GM23248 (cell line): Measurements from ENCODE around the gene CHCHD5.

ENCODE experiments used
- EZH2 ChIP-seq: fragments of 200-600 bp; sonication (generic); IDR thresholded peaks from 2 replicates; pipeline ENCODE4 v1.6.1; 2018; ENCODE audit warnings: antibody characterized with exemption, mild to moderate bottlenecking; ENCODE audit not compliant: insufficient read depth, poor library complexity, severe bottlenecking
- EZH2phosphoT487 ChIP-seq: fragments of 200-600 bp; sonication (generic); IDR thresholded peaks from 2 replicates; pipeline ENCODE4 v1.6.1; 2018; ENCODE audit warnings: antibody characterized with exemption, moderate library complexity, mild to moderate bottlenecking, low read depth; ENCODE audit not compliant: insufficient read depth

DNA sequence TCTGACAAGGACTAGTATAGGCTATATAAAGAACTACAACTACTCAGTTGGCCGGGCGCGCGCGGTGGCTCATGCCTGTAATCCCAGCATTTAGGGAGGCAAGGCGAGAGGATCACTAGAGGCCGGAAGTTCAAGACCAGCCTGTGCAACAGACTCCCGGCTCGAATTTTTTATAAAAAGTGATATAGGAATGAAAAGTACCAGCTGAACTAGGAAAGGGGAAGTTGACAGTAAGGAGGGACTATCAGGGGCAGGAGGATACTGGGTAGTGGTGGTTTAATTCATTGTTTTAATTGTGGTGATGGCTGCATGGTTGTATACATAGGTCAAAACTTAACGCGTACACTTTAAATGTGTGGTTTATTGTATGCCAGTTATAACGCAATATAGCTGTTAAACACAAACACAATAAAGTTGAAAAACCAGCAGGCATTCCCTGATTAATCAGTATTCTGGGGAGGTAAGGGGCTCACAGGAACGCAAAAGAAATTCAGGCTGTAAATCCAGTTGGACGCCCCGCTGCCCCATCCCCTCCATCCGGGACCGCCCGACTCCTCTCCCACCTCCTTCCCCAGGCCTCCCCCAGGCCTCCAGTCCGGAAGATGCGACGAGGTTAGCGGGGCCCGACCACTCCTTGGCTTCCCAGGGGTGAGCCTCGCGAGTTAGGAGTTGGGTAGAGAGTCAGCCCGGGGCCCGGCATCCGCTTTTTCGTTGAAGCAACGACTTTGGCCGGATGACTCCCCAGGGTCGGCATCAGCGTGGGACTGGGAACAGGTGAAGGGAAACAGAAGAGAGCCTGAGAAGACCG lies 42.9 kb upstream of the CHCHD5 start:
- TF ChIP-seq EZH2 (no peak), EZH2phosphoT487 (no peak)
